Measurements from ENCODE around the gene HNRNPLL.

HNRNPLL gene

DNA sequence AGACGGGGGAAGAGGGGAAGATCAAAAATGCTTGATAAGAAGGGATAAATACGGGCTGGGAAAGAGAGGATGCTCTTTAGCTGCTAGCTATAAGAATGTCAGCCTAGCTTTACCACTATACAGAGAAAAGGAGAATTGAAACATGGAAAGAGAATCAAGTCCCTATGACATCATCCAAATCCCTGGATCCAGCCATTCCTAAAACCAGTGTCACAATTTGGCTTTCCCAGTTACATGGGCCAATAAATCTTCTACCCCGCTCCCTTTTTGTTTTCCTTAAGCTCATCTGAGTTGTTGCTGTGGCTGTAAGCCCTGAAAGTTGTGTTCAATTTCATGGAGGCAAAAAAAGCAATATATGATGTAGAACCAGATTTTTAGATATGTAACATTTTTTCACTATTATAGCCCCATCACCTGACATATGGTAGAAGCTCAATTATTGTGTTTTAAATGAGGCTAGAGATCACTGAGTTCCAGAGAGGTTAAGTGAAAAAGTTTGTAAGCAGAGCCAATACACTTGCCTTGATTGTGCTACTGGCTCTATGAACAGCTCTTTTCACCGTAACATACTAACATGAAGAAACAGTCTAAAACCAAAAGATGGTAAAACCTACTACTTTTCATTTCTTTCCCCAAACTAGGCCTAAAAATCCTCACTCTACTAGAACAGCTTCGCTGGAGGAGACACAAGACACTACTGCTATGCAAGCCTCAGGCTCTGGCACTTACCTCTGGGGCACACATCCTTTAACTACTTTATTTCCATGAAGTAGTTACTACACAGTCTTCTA lies 4.3 kb downstream of the HNRNPLL start:
- no peak for DNase-seq

DNA sequence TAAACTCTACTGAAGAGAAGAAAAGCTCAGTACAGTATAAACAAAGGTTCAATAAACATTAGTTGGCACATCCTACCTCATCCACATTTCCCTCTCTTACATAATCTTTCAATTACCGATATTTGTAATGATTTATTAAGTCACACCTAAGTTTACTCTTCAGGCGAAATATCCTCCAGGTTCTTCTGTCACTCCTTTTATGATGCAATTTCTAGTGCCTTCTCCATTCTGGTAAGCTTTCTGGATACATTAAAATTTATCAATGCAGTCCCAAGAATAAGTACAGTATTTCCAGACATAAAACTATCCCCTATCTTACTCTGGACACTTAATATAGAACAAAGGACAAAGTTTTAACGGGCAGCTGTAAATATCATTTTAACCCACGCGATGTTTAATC lies 5.6 kb downstream of the HNRNPLL start:
- no peak for DNase-seq

DNA sequence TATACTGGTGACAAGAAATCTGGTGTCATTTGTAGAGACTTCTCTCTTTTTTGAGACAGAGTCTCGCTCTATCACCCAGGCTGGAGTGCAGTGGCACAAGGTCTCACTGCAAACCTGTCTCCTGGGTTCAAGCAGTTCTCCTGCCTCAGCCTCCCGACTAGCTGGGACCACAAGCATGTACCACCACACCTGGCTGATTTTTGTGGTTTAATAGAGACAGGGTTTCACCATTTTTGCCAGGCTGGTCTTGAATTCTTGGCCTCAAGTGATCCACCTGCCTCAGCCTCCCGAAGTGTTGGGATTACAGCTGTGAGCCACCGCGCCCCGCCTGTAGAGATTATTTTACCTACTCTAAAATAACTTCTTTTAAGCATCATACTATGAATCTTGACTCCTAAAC lies 6.5 kb downstream of the HNRNPLL start:
- no peak for DNase-seq

DNA sequence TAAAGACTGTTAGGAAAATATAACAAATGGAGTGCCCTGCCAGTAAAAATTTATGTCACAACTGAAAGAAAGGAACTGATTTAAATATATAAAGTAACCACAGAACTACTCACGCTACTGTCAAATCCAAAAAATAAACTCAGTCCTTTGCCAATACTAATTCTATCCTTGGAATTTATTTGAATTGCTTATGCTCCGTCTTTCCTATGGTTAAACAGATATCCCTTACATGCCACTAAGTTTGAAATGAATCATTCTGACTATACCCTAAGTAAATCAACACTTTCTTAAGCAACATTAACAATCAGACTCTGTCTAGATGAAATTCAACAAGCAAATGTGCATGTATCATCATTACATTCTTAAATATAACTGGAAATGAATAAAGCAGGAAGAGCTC lies 9.8 kb downstream of the HNRNPLL start:
- no peak for DNase-seq

DNA sequence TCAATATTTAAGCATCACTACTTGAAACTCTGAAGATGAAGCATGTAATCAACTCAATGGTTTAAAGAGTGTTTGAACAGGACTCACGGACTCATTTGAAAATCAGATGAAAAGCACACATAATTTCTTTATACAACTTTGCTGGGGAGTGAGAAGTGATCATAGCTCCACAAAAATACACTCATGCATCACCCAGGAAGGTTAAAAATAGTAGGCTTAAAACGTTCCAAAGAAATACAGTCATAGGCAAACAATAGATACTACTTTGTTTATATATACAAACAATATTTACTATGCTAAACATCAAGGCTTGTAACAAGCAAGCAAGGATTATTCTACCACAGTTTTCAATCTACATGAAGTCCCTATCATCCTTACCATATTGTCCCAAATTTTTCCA lies 11.6 kb downstream of the HNRNPLL start:
- no peak for DNase-seq

DNA sequence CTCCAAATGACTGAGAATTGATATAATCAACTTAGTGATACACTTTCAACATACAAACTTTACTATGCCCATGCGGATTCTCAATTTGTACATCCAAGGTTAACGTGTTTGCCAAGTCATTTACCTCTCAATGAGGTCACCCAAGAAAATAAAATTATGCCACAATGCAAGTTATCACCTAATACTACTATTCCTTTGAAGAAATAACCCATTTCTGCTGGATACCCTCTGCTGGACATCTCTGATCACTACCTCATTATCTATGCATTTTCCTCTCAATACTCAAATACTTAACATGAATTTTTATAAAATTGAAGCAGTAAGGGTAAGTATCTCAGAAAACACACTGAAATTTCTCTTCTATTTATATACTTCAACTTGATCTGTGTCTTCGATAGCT lies 12.7 kb downstream of the HNRNPLL start:
- DNase-seq: no peak

DNA sequence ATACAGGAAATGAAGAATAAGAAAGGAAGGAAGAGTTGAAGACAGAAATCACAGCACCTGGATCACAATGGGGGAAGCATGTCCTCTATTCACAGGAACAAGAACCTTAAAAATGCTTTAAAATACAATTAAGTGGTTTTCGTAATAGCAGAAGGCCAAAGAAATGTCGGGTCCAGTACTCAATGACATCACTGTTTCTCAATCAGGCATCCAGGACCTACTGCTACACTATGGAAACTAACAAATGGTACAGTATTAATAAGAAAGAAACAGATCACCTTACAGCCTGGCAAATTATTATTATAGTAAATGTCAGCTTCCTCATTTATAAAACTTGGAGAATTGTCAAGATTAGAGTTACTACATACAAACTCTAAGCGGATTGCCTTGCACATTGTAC lies 15.8 kb downstream of the HNRNPLL start:
- DNase-seq: no peak

DNA sequence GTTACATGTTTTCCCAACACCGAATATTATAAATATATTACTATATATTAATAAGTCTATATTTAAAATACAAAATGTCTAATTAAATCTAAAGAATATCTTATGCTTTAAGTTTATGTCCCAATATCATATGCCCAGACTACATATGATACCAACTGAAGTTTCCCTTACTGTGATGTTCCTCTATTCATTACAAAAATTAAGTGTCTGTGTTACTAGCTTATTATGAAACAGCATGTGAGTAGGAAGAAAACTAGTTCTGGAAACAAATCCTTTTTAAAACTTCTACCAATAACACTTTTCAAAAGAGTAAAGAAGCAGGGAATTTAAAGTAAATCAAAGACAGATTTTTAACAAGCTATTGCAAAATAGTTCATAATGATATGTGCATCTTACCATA lies 17.8 kb downstream of the HNRNPLL start:
- DNase-seq: no peak

DNA sequence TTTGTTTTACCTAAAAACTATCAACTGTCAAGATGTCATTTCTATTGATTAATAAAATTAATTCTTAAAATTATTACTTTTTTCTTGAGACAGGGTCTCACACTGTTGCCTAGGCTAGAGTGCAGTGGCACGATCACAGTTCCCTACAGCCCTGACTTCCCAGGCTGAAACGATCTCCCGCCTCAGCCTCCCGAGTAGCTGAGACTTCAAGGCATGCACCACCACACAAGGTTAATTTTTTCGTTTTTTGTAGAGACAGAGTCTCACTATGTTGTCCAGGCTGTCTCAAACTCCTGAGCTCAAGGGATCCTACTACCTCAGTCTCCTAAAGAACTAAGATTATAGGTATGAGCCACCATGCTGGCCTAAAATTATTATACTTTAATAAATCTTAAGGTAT lies 18.7 kb downstream of the HNRNPLL start:
- no peak for DNase-seq

DNA sequence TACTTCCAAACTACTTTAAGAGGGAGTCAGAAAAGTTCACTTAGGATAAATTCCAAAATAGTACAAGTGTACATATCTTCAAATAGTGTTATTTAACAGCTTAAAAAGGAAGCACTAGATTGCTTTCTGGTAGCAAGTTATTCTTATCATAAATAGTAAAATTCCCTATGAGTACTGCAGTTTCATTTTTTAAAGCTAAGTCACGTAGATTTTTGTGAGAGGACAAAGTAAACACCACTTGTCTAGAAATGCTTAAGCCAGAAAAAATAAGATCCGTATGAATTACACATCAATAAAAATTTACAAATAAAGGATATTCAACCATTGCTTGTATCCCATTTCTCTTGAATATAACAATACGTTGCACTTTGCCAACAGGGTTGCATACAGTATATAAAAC lies 19.2 kb downstream of the HNRNPLL start:
- DNase-seq: no peak

DNA sequence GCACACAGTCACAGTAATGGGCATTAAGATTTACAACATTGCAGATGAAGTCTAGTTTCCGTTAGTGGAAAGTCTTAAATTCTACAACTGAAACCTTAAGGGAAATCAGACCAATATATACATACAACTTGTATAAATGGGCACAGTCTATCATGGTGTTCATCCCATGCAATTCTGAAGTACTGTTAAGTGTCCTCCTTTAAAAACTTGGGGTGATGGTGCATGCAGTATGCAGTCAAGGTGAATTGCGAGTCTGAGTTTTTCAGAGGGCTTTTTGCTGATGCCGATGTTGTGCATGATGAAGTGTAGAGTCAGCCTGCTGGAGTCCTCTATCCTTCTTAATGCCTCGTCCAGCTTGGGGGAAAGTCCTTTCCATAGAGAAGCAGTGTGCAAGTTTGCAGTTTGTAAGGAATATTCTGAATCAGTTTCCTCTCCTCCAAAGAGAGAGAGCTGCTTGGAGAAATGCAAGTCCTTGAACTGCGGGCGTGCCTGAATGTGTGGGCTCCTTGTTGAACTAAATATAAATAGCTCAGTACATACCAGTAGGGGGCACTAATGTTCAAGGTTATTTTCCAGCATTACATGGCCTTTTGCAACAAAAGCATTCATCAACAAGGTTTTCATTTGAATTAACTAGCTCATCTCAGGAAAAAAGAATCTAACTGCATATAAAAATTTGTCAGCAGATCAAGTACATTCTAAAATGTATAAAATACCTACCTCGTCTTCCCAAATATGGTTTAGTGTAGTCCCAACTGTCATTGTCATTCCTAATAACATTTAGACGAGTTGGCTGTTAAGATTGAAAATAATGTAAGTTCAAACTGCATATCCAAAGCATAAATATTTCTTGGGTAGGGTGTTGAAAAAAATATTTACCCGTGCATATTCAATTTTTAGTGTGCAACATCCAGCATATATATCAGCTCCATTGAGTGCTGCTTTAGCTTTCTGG lies 21.3 kb downstream of the HNRNPLL start:
- peak in 28 of 58 donors; percentile 5 to 80 (median 20) for DNase-seq

DNA sequence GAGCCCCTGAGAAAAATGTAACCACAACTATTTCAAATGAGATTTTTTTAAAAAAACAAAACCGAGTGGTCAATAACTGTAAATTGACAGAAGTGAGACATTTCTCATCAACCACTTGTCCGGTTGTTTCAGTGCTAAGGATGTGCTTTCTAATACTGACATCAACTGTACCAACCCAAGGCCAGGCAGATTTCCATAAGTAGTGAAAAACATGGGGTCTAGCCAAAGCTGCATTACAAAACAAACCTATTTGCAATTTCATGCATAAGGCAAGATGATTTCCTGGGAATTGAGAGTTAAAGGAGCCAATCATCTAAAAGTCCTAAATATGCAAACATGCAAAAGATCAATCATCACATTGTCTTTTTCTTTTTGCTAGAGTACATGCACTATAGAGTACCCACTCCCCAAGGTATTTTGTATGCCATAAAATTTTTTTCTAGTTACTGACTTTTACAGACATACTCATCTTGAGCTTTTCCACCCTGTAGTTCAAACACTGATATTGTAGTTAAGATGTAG lies 22.6 kb downstream of the HNRNPLL start:
- no peak for DNase-seq

DNA sequence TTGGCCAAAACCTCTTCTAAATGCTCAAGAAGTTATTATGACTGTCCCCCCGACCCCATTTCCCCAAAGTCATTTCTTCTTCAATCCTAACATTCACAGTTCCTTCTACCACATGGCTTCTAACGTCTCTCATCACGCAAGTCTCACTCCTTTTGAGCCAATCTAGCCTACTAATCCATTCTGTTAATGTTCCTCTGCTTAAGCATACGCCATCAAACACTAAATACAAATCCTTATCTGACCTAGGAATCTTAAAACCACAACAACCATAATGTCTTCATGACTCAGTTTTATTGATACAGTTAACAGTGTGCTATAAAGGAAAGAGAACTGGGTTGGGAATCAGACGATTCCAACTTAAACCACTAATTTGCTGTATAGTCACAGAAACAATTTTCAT lies 23.9 kb downstream of the HNRNPLL start:
- DNase-seq: no peak

DNA sequence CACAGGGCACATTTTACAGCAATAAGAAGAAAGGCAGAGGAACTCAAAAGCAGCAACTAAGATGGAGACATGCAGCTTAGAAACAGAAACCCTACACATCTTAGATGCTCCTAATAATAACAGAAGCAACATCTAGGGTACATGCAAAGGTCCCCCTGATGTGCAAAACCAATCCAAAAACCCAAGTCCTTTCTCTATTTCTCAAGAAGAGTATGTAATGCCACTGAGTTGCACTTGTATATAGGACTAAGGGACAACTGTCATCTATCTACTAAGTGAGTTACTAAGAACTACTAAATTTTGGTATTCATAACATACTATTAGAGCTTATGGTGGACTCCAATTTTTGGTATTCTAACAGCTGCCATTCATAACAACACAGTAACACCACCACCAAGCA lies 28.4 kb downstream of the HNRNPLL start:
- DNase-seq: no peak

DNA sequence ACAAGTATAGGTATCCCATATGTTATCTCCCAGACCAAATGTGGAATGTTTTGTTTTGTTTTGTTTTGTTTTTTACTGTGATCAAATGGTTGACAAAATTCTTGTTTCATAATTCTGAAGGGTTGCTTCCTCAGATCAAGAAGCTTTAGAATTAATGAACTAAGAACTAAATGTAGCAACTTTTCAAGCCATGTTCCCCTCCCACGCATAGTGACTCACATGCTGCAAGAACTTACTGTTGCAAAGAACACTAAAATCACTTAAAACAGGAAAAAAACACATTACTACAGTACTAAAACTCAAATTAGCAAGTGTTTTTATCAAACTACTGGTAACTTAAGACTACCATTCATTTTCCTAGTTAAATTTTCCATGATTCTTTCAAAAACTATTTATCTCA lies 30.6 kb downstream of the HNRNPLL start:
- peak in 12 of 58 donors; percentile 1 to 33 (median 10) for DNase-seq

DNA sequence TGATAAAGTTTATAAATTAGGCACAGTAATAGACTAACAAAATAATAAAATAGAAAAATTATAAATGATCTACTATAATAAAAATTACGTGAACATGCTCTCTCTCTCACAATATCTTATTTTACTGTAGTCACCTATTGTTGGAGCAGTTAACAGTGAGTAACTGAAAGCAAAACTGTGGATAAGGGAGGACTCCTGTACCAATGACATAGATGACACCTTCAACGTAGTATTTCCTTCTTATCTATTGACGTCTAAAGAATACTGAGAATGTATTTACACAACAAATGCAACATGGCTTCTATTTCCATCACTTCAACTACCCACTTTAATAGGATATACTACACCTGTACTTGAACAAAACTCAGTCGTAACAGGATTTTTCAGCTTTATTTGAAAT lies 31.5 kb downstream of the HNRNPLL start:
- DNase-seq: no peak

DNA sequence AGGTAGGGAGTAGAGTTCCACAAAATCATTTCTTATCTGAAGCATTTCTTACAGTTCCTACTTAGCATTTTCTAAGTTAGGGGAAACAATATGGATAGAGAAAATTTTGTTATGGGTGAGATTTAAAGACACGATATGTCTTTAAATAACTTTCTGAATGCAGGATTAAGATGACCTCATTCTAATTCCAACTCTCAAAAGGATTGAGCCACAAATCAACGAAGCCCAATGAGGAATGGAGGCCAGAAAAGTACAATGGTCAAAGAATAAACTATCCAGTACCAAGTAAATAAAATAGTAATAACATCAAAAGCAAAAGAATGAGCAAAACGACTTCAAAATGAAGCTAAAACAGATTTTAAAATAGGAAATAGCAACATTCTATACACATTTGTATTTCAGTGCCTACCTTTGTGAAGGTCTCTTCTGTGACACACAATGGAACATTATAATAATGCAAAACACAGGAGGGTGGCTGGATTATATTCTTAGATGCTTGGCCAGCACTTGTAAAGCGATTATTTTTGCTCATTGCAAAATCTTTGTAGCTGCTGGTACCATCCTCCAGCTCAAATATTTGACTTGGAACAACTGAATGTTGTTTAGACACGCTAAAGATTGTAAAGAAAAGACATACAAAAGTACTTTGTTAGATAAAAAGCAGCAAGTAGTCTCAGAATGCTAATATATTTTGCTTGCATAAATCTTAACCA lies 33.8 kb downstream of the HNRNPLL start:
- DNase-seq: no peak

DNA sequence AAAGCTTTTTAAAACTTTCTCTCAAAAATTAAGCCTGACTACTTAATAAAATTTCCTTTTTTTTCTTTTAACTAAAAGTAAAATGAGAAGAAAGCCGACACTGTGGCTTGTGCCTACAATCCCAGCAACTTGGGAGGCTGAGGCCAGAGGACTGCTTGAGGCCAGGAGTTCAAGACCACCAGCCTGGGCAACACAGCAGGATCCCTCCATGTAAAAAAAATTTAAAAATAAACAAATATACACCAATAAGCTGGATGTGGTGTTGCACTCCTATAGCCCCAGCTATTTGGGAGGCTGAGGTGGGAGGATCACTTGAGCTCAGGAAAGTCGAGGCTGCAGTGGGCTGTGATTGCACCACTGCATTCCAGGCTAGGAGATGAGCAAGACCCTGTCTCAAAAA lies 37.4 kb downstream of the HNRNPLL start:
- no peak for DNase-seq

DNA sequence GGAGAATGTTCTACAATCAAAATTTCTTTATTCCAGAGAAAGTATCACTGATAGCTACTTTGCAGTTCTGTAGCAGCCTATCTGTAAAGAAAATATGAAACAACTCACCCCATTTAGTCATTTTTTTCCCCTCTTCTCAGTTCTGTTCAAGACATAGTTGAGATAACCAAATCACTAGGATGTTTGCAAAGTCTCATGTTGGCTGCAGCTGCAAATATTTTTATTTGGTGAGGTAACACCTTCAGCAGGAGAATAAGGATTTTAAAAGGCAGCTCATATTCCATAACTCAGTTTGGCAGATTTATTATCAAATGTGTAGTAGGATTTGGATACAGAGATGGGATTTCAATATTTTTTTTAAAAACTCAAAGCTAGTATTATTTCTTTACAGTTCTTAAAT lies 41.0 kb downstream of the HNRNPLL start:
- DNase-seq: no peak

DNA sequence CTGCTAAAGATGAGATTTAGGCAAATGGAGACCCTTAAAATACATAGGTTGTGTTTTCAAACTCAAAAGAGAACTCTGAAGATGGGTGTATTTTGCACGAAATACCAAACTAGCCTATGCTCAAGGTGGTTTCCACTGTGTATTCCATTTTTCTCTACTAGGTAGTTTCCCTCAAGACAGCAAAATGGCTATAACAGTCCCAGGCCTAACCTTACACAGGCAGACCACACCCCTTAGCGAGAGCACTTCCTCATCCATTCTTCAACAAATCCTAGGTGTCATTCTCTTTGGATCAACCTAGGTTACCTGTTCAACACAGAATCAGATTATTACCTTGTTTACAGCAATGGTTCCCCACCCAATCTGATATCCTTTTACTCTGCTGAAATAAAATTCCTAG lies 42.6 kb downstream of the HNRNPLL start:
- no peak for DNase-seq

DNA sequence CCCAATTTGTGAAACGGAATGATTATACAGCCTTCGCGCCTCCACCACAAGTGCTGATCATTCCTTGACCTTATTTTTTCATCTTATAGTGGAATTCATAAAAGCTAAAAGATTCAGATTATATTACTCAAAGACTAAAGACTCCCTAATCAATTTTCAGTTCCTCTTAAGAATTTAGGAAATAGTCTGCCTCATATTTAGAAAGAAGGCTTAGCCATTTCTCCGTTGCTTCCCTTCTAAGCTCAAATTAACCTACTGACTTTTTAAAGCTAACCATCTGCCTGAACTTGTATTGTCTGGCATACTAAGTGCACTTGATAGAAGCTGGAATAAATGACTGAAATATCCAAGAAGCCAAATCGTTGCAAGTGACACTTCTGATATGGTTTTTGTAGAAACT lies 44.7 kb downstream of the HNRNPLL start:
- no peak for DNase-seq

DNA sequence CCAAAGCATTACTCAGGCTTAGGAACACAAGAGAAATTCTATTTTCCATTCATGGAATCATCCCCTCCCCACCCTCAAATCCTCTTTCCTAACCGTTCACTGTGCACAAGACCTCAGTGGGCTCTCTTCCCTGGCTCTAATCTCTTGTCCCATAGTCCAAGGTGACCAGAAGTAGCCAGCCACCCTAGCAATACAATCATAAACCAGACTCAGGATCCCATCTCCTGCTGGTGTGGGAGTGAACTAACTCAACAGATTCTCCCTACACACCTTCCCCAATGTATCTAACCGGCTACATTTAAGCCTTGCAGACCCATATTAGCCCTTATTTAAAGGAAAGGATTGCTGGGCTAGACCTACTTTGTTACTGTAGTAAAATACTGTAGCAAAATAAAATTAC lies 45.5 kb downstream of the HNRNPLL start:
- DNase-seq: no peak
